Measurements from ENCODE around the gene WDR89.
"Not testable (repeated sequence)": the region's sequence is repeated elsewhere in the genome, so short reads cannot be mapped to it uniquely, and the experiment has no call there.

Gene WDR89

DNA sequence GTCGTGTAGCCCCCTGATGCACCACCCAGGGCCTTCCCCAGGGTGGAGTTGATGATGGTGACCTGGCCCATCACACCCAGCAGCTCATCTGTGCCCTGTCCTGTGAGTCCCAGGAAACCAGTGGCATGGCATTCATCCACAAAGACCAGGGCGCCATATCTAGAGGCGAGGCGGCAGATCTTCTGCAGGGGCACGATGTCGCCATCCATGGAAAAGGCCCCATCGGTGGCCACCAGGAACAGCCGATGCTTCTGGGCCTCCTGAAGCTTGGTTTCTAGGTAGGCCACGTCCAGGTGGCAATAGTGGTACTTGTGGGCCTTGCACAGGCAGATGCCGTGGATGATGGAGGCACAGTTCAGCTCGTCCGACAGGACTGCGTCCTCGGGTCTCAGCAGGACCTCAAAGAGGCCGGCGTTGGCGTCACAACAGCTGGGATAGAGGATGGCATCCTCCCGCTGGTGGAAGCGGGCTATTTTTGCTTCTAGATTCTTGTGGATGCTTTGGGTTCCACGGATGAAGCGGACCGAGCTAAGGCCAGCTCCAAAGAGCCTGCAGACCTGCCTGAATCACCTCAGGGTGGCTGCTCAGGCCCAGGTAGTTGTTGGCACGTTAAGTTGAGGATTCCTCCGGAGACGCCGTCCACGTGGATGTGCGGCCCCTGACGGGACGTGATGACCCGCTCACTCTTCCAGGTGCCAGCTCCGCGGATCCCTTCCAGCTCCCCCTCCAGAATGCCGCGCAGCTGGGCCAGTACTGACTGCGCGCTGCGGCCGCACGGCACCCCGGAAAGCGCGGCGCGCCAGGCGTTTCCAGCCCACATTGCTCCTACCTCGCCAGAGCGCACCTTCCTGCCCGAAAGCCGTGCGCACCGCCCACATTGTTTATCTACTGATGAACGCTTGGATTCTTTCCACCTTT lies 47.0 kb downstream of the WDR89 start:
- no peak for DNase-seq (ENCODE audit: low read depth in 2 of 2)

DNA sequence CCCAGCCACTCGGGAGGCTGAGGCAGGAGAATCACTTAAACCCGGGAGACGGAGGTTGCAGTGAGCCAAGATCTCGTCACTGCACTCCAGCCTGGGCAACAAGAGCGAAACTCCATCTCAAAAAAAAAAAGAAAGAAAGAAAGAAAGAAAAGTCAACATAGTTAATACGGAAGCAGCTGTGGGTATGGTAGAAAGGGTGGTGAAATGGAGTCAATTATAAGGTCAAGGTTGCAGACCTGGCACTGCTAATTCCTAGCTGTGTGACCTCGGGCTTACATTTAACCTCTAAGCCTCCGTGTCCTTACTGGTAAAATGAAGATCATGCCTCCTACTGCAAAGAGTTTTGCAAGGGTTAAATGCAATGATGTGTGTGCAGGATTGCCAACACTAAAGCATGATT lies 58.6 kb downstream of the WDR89 start:
- not testable (repeated sequence) for DNase-seq (ENCODE audit: low read depth in 2 of 2)

DNA sequence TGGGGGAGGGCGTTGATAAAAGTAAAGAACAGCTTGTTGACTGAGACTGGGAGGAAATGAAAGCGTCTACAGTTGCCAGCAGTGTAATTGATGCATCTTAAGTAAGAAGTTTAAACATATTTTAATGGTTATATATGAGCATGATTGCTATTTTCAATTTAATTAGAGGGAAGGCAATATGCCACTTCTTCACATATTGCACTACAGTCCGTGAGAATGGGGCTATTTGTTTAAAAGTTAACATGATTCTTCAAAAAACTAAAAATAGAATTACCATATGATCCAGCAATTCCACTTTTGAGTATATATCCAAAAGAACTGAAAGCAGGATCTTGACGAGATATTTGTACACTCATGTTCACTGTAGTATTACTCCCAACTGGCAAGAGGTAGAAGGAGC lies 60.2 kb downstream of the WDR89 start:
- DNase-seq (ENCODE audit: low read depth in 2 of 2): no peak

DNA sequence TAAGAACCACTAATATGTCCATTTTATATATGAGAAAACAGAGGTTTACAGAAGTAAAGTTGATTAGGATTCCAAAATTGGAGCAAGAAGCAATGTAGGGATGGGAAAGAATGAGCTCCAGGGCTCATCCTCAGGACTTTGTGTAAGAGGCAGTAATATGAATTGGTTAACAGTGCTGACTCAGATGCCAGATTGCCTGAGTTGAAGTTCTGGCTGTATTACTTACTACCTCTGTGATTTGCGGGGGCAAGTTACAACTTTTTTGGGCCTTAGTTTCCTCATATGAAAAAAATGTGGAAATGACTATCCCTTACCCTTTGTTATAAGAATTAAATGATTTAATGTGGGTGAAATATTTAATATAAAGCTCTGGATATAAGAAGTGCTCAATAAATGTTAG lies 63.4 kb downstream of the WDR89 start:
- DNase-seq (ENCODE audit: low read depth in 2 of 2): no peak

DNA sequence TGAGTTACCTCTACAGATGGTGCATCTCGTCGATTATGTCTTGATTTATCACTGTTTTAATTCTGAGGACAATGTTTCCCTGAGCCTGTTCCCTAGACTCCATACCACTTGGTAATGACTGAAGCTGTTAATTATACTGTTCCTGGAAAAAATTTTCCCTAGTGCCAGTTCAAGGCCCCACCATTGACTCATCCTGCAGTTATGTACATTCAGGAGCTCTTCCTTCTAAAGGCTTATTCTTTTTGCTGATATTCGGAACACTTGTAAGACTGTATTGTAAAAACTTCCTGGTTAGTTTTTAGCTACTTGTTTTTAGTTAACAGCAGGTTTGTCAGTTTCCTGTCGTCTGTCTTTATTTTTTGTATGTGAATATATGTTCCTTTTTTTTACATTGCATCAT lies 68.1 kb downstream of the WDR89 start:
- no peak for DNase-seq (ENCODE audit: low read depth in 2 of 2)

DNA sequence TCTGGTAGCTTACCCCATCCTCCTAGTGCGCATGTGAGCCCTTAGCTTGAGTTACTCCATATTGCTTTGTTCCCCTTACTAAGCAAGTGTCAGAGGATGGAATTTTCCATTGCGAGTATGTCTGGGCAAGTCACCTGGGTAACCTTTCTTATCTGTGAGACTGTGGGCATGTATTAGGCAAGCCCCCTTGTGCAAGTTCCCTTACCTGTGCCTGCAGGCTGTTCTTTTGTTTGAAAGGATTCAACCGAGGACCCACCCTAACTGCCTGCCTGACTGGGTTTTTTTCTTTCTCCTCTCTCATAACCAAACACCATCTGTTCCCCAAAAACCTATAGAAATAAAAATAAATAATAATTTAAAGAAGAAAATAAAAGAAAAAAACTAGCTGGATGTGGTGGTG lies 76.2 kb downstream of the WDR89 start:
- DNase-seq (ENCODE audit: low read depth in 2 of 2): no peak

DNA sequence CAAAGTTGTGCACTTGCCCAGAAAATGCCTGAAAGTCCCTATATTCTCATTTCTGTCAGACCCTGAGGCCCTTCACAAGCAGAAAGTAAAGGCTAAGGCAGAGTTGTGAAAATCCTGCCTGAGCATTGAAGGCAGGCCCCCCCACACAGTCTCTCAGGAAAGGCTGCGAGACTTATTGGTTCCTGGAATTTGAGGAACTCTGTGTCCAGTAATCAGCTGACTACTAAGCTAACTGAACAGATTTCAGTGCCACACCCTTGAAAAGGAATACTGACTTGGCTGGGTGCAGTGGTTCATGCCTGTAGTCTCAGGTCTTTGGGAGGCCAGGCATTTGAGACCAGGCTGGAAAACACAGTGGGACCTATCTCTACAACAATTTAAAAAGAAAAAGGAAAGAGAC lies 77.4 kb downstream of the WDR89 start:
- no peak for DNase-seq (ENCODE audit: low read depth in 2 of 2)

DNA sequence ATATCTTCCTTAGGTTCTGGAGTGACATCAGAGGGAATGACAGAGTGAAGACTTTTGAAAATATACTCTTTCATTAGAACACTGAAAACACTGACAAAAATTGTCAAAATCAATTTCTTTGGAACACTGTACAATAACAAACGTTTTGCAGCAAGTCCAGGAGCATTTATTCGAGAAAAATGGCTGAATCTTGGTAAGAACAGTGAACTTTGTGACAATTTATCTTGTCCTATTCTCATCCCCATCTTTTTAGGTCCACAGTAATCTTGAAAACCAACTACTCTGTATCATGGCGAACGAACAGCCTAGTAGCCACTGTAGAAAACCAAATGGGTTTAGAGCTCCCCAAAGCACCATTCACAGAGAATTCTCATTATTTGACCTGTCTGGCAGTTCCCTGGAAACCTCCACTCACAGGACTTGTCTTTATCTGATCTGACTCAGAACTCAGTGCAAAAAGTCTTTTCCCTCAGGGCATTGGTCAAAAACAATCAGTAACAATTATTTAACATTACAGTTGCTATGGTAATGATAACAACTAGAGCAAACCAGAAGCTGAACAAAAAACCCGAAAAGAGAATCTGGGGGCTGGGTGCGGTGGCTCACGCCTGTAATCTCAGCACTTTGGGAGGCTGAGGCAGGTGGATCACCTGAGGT lies 78.2 kb downstream of the WDR89 start:
- DNase-seq (ENCODE audit: low read depth in 2 of 2): no peak

DNA sequence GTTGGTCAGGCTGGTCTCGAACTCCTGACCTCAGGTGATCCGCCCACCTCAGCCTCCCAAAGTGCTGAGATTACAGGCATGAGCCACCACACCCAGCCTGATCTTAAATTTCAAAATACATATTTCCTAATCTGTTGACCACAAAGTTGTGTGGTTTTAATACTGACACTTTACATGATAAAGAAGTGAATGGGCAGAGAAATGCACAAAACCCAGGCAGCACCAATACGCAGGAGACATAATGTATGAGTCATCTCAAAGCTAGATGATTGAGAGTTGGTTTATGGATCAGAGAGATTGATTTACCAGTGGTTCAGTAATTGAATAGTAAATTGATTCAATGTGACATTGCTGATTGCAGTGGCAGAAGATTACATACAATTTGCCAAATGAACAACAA lies 79.3 kb downstream of the WDR89 start:
- DNase-seq (ENCODE audit: low read depth in 2 of 2): no peak

DNA sequence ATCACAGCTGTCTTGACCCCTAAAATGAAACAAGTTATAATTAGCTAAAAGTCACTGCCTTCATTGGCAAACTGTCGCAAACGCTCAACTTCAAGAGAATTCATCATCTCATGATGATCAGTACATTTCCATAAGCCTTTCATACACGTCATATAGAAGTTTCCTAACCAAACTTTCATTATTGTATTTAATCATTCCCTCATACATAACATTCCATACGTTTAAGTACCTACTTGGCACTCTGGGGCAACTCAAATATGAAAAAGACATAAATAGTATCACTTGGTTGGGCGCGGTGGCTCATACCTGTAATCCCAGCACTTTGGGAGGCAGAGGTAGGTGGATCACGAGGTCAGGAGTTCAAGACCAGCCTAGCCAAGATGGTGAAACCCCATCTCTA lies 86.1 kb downstream of the WDR89 start:
- DNase-seq (ENCODE audit: low read depth in 2 of 2): no peak

DNA sequence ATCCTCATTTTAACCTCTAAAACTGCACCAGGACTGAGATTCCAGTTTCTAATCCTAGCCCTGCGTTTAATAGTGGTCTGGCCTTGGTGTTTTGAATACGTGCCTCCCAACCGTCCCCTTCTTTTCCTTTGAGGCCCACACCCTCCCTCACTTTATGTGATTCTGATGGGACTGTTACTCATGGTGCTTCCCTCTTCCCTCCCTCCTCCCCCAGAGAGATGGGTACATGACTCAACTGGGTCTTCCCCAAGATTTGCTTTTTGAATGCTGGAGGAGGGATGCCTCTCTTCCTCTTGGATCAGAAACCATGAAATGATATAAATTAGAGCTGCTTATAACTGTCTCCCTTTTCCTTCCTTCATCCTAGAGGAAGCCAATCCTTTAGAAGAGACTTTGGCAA lies 90.3 kb downstream of the WDR89 start:
- no peak for DNase-seq (ENCODE audit: low read depth in 2 of 2)

DNA sequence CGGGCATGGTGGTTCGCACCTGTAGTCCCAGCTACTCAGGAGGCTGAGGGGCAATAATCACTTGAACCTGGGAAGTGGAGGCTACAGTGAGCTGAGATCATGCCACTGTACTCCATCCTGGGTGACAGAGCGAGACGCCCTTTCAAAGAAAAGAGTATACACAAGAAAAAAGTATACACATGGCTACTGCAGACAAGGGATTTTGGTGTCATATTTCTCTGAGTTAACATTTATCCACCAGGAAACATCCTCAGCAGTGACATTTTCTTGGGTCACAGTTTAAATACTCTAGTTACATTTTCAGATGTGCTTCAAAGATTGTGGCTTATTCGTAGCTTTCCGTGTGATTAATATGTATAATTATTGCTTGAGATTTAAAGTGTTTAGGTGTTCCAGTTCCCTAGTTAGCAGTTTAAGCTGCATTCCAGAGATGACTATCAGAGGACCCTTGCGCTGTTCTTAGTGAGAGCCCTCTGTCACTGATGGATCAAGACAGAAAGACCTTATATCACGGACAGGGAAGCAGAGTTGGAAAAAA lies 93.8 kb downstream of the WDR89 start:
- DNase-seq (ENCODE audit: low read depth in 2 of 2): no peak
